Measurements from ENCODE around the gene LPXN. TPM values are rescaled to one million over a fixed set of nuclear protein-coding genes. Genes with fewer than 3 reads are reported as not detected.
A peak's percentile ranks its signal among the peaks of the same experiment; 100 is the strongest.

The LPXN gene
- total and polyA plus RNA-seq, 9 donors: 6.5 to 19.3 (median 7.9) TPM

DNA sequence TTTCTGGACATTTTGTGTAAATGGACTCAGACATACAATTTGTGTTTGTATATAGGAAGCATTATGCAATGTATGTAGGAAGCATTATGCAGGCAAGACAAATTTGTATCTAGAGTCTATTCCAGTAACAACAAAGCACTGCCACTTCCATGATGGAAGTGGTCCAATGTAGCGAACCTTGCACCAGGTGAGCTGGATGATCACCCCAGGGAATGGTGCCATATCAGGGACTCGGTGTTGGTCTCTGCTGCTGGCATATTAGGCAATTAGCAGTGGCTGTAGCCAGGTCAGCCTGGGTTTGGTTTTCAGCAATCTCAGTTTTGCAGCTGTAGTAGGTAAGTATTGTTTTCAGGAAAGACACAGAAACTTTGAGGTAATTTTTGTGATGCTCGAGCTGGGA is 16.0 kb upstream of the LPXN start:
- no peaks in the 10 kb centered on the region for H3K27me3 ChIP-seq
- intact Hi-C loops (cut with DNase I): no loop called here
- H3K27ac ChIP-seq: no peak overlapping the region
- H3K36me3 ChIP-seq: no peaks in the 10 kb centered on the region
- WGBS, 3 donors: 96 to 97% (median 97%) methylated on average over 3 of the region's 3 CpGs
- H3K4me1 ChIP-seq (ENCODE audit: insufficient read depth): no peaks in the 10 kb centered on the region
- no peaks in the 10 kb centered on the region for H3K9me3 ChIP-seq
- no peak overlapping the region for H3K4me3 ChIP-seq
- TF ChIP-seq EP300 (IDR thresholded peaks at IDR 0.05): no peak
- no peak for TF ChIP-seq POLR2A (IDR thresholded peaks at IDR 0.05)
- TF ChIP-seq CTCF (IDR thresholded peaks at IDR 0.05): no peak
- DNase-seq: no peak

DNA sequence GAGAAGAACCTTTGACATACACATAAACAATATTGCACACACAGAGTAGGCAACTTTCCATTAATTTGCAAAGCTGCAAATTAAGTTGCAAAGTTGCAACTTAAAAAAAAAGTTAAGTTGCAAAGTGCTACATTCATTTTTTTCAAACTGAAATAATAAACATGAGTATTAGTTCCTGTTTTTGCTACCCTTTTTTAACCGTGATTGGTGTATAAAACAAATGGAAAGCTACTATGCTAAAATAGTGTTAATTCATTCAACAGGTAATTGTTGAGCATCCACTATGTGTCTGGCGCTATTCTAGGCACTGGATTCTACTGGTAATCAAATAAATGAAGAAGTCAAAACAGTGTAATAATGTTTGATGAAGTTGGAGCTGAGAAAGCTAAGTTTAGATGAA is 11.3 kb upstream of the LPXN start:
- H3K4me3 ChIP-seq: no peak overlapping the region
- no peaks in the 10 kb centered on the region for H3K9me3 ChIP-seq
- no peaks in the 10 kb centered on the region for H3K36me3 ChIP-seq
- peaks cover 2% of the 10 kb centered on the region for H3K4me1 ChIP-seq (ENCODE audit: insufficient read depth)
- intact Hi-C loops (cut with DNase I): no loop called here
- no peak for TF ChIP-seq CTCF (IDR thresholded peaks at IDR 0.05)
- H3K27ac ChIP-seq: no peak overlapping the region
- no peaks in the 10 kb centered on the region for H3K27me3 ChIP-seq
- WGBS, 3 donors: 80 to 89% (median 82%) methylated on average over 2 of the region's 2 CpGs
- no peak for DNase-seq

DNA sequence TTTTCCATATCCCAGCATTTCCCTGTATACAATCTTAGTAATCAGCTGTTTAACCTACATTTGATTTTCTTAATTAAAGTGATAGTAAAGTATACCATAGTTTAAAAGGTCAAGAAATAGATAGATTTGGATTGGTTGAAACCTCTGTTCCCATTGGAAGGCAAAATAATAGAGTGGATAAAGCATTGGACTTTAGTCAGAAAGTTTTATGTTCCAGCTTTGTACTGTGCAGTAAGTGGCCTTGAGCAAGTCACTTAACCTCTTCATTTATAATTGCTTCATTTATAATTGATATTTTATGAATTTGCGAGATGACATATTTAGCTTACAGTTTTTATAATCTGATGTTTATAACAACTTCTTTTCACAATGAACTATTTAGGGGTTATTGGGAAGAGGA is 6.8 kb upstream of the LPXN start:
- WGBS, 3 donors: 80 to 88% (median 85%) methylated on average over 1 of the region's 1 CpG
- Histone ChIP-seq H3K36me3 (no peaks in the 10 kb centered on the region), H3K27ac (no peak overlapping the region), H3K9me3 (no peaks in the 10 kb centered on the region), H3K4me3 (no peak overlapping the region), H3K4me1 (ENCODE audit: insufficient read depth) (peaks cover 5% of the 10 kb centered on the region), H3K27me3 (no peaks in the 10 kb centered on the region)
- TF ChIP-seq EP300 (IDR thresholded peaks at IDR 0.05): no peak
- no peak for TF ChIP-seq POLR2A (IDR thresholded peaks at IDR 0.05)
- TF ChIP-seq CTCF (IDR thresholded peaks at IDR 0.05): no peak
- no peak for DNase-seq
- intact Hi-C loops (cut with DNase I): loop anchor here in 1 of 4 donors (5.0 kb wide), 1 partner anchor 55 kb away; no protein-coding TSS in a partner anchor

DNA sequence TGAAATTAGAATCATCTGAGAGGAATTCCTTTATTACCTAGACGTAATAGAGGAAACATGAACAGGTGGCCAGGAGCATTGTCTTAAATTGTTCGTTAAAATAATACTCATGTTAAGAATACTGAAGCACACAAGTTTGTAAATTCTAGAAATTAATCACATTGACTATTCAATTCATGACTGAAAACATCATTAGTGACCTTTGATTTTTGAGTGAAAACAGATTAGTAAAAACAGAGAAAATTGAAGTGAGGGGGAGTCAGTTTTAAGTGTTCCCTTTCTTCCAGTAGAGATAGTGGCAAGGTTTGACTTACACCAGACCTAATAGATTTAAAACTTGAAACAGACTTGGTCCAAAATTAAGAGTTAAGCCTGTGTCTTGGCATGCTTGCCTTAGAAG is 4.7 kb upstream of the LPXN start:
- Histone ChIP-seq H3K4me1 (ENCODE audit: insufficient read depth) (peaks cover 7% of the 10 kb centered on the region), H3K36me3 (no peaks in the 10 kb centered on the region), H3K27ac (peak overlapping the region in 1 of 2 donors; percentile 99), H3K9me3 (no peaks in the 10 kb centered on the region), H3K27me3 (no peaks in the 10 kb centered on the region), H3K4me3 (peak overlapping the region; percentile 95)
- WGBS, 3 donors: 1 to 9% (median 2%) methylated on average over 2 of the region's 2 CpGs
- TF ChIP-seq POLR2A (IDR thresholded peaks at IDR 0.05) (no peak), CTCF (IDR thresholded peaks at IDR 0.05) (no peak), EP300 (IDR thresholded peaks at IDR 0.05) (no peak)
- intact Hi-C loops (cut with DNase I): loop anchor here in 1 of 4 donors (5.0 kb wide), 1 partner anchor 57 kb away; no protein-coding TSS in a partner anchor
- DNase-seq: no peak
